Camera-type eye (tissue), 1 donor: ENCODE results near the gene PSMC5. TPM values are rescaled to one million over a fixed set of nuclear protein-coding genes. Genes with fewer than 3 reads are reported as not detected.

Experiments
- total RNA-seq: library from RNA; depleted of rRNA; stranded (reverse); fragments of >200 nt; gene quantifications from one replicate; pipeline ENCODE4 v1.2.3, GENCODE V29; 2014

PSMC5 gene
- 57.5 TPM for total RNA-seq

GRCh38 chr17:63827002-63827800 is at the start of gene PSMC5, which contains the start of gene FTSJ3:
TSS of gene PSMC5 (plus strand) at chr17:63827431. CDS start at chr17:63827491, 60 bp downstream.
TSS of gene FTSJ3 (minus strand) at chr17:63827663. CDS start at chr17:63826902, 761 bp downstream.

GRCh38 chr17:63842540-63843386 is 15.5 kb downstream of the PSMC5 start, which contains the start of gene SMARCD2:
TSS of gene SMARCD2 (minus strand) at chr17:63842685. CDS start at chr17:63842674, 11 bp downstream.

GRCh38 chr17:63873577-63873976 is 46.3 kb downstream of the PSMC5 start, which contains the start of gene CSH2:
TSS of gene CSH2 (minus strand) at chr17:63873677. CDS start at chr17:63873614, 63 bp downstream.

Other genes with a start within 250 kb of the PSMC5 start
- gene TACO1, start 226.5 kb upstream of the PSMC5 start, total RNA-seq, result 14.3 TPM
- gene MAP3K3, start 205.0 kb upstream of the PSMC5 start, total RNA-seq, result 37.8 TPM
- gene LIMD2, start 127.3 kb upstream of the PSMC5 start, total RNA-seq, result 23.4 TPM
- gene STRADA, start 85.6 kb upstream of the PSMC5 start, total RNA-seq, result 39.4 TPM
- 79.0 TPM for gene CCDC47, start 53.8 kb upstream of the PSMC5 start, total RNA-seq
- 147 TPM for gene DDX42, start 53.3 kb upstream of the PSMC5 start, total RNA-seq
- 46.6 TPM for gene FTSJ3, start 232 bp downstream of the PSMC5 start, total RNA-seq
- gene SMARCD2, start 15.3 kb downstream of the PSMC5 start, total RNA-seq, result 65.5 TPM
- not detected for gene CSH2, start 46.2 kb downstream of the PSMC5 start, total RNA-seq
- gene GH2, start 54.5 kb downstream of the PSMC5 start, total RNA-seq, result not detected
- gene CSH1, start 69.1 kb downstream of the PSMC5 start, total RNA-seq, result not detected
- gene CSHL1, start 83.8 kb downstream of the PSMC5 start, total RNA-seq, result not detected
- gene GH1, start 91.4 kb downstream of the PSMC5 start, total RNA-seq, result not detected
- 0.77 TPM for gene CD79B, start 104.9 kb downstream of the PSMC5 start, total RNA-seq
- 3.0 TPM for gene SCN4A, start 145.5 kb downstream of the PSMC5 start, total RNA-seq
- 0.44 TPM for gene PRR29, start 170.9 kb downstream of the PSMC5 start, total RNA-seq
- 21.7 TPM for gene ICAM2, start 193.2 kb downstream of the PSMC5 start, total RNA-seq